Measurements from ENCODE around the gene PPCDC.

The PPCDC gene

DNA sequence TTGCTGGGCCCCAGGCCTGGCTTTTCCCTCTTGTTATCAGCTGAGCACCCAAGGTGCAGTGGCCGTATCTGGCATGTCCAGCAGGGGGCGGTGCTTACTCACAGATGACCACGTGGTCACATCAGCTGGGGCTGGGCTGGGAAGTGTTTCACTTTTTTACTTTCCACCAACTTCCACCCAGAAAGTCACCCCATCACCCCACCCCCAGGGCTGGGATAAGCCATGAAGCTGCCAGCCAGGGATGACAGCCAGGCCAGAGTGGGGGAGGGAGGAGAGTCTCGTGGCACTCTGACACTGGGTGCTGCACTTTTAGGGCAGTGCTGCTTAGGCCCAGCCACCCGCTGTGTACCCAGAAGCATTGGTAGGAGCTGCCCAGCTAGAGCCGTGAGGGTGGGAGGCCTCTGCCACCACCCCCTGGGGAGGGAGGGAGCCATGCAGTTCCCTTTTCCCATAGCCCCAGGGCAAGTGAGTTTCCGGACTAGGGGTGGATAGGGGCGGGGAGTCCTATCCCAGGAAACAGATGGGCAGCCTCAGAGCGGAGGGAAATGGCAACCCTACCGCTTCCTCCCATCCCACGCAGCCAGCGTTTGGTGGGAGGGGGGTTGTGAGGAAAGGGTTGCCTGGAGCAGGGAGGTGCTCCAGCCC lies 6.1 kb downstream of the PPCDC start:
- in situ Hi-C loops (cut with MboI; ENCODE audit: low sequenced_read_pairs, unreplicated experiment) = loop anchor here (10.0 kb wide), 1 partner anchor 275 kb away; no protein-coding TSS in a partner anchor
- TF ChIP-seq, protein P1, sequence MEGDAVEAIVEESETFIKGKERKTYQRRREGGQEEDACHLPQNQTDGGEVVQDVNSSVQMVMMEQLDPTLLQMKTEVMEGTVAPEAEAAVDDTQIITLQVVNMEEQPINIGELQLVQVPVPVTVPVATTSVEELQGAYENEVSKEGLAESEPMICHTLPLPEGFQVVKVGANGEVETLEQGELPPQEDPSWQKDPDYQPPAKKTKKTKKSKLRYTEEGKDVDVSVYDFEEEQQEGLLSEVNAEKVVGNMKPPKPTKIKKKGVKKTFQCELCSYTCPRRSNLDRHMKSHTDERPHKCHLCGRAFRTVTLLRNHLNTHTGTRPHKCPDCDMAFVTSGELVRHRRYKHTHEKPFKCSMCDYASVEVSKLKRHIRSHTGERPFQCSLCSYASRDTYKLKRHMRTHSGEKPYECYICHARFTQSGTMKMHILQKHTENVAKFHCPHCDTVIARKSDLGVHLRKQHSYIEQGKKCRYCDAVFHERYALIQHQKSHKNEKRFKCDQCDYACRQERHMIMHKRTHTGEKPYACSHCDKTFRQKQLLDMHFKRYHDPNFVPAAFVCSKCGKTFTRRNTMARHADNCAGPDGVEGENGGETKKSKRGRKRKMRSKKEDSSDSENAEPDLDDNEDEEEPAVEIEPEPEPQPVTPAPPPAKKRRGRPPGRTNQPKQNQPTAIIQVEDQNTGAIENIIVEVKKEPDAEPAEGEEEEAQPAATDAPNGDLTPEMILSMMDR (IDR thresholded peaks at IDR 0.05; ENCODE audit: borderline replicate concordance, control extremely low read depth, extremely low read depth, insufficient read depth, missing control alignments) = peak; percentile 93
- peak; percentile 85 for DNase-seq (ENCODE audit: low spot score)

DNA sequence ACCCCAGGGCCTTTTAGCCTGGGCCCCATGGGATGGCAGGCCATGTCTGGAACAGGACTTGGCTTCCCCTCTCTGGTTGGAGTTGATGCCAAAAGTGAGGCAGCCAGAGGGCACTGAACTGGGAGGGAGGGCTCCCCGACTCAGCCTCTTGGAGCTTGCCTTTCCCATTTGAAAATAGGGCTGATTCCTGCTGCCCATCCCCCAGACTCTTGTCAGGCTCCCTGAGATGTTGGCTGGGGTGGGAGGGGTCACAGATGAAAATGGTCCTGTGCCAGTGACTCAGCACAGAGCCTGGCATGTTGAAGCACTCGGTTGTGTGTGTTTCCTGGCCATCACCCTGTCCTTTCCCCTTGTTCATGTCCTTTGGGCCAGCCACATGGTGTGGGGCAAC lies 6.6 kb downstream of the PPCDC start:
- TF ChIP-seq, protein P1 (IDR thresholded peaks at IDR 0.05; ENCODE audit: borderline replicate concordance, control extremely low read depth, extremely low read depth, insufficient read depth, missing control alignments) = no peak
- in situ Hi-C loops (cut with MboI; ENCODE audit: low sequenced_read_pairs, unreplicated experiment) = no loop called here
- DNase-seq (ENCODE audit: low spot score) = no peak

DNA sequence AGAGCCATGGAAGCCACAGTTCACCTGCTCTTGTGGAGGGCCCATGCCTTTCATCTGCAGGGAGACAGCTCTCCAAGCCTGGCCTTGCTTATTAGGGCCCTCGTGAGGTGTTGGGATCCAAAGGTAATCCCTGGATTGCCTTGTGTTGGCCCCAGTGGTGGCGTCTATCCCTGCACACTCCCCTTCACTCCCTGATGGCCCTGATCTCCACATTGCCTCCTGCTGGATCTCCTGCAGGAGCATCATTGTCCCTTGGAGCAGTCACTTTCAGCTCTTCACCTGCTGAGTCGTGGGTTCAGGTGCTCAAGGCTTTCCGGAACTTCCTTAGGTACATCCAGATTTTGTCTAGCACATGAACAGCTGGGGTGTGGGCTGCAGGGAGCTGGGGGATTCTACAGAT lies 7.0 kb downstream of the PPCDC start:
- TF ChIP-seq, protein P1 (IDR thresholded peaks at IDR 0.05; ENCODE audit: borderline replicate concordance, control extremely low read depth, extremely low read depth, insufficient read depth, missing control alignments) = no peak
- in situ Hi-C loops (cut with MboI; ENCODE audit: low sequenced_read_pairs, unreplicated experiment) = no loop called here

DNA sequence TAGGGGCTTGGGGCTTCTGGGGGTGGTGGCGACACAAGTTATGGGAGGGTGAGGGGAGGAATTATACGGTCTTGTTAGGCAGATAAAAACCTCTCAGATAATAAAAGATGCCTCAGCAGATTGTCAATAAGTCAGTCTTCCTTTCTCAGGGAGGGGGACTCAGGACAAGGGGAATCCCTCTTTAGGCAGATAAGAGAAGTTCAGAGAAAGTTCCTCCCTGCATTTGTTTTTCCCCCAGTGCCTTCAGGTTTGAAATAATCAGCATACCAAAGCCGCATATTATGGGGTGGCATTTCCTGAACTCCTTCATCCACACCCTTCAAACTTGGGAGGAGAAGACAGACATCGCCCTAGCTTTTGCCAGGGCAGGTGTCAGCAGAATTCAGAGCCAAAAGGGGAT lies 8.5 kb downstream of the PPCDC start:
- TF ChIP-seq, protein P1 (IDR thresholded peaks at IDR 0.05; ENCODE audit: borderline replicate concordance, control extremely low read depth, extremely low read depth, insufficient read depth, missing control alignments) = no peak
- no peak for DNase-seq (ENCODE audit: low spot score)
- in situ Hi-C loops (cut with MboI; ENCODE audit: low sequenced_read_pairs, unreplicated experiment) = no loop called here

More for the DNA sequence above, 7.0 kb downstream of the PPCDC start:
- no peak for DNase-seq (ENCODE audit: low spot score)

DNA sequence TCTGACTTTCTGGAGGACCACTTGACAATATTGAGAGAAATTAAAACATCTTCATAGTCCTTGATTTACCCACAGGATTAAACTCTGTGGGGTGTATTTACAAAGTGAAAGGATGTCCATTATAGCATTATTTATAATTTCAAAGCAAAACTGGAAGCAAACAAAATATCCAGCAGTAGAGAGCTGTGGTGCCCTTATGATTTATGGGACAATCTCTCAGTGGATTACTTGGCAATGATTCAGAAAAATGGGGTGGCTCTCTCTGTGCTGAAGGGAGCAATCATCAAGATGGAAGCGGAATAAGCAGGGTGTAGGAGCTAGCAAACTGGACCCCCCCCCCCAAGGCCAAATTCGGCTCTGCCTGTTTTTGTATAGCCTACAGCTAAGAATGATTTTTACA lies 9.0 kb downstream of the PPCDC start:
- in situ Hi-C loops (cut with MboI; ENCODE audit: low sequenced_read_pairs, unreplicated experiment) = no loop called here
- DNase-seq (ENCODE audit: low spot score) = no peak

DNA sequence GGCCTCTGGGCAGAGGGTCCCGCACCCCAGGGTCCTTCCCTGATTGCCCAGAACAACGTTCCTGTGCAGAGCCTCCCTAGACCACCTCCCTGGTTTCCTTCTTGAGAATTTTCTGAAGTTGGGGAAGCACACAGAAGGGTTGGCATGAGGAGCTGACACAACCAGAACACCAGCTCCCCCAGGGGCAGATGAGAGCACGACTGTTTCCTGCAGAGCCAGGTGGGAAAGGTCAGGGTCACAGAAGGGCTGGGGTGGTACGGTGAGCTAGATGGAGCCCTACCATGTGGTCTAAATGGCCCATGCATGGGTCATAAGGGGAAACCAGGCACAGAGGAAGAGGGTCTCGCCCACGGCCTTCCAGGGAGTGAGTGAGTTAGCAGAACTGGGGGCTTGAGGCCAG lies 10.4 kb downstream of the PPCDC start:
- no peak for DNase-seq (ENCODE audit: low spot score)
- in situ Hi-C loops (cut with MboI; ENCODE audit: low sequenced_read_pairs, unreplicated experiment) = no loop called here
- TF ChIP-seq, protein P1 (IDR thresholded peaks at IDR 0.05; ENCODE audit: borderline replicate concordance, control extremely low read depth, extremely low read depth, insufficient read depth, missing control alignments) = no peak

More for the DNA sequence above, 9.0 kb downstream of the PPCDC start:
- TF ChIP-seq, protein P1 (IDR thresholded peaks at IDR 0.05; ENCODE audit: borderline replicate concordance, control extremely low read depth, extremely low read depth, insufficient read depth, missing control alignments) = no peak
